Fibroblast of skin of abdomen (primary cell): Measurements from ENCODE around the gene ADGRB3.
"Not testable (repeated sequence)": the region's sequence is repeated elsewhere in the genome, so short reads cannot be mapped to it uniquely, and the experiment has no call there.

ENCODE experiments used
- DNase-seq: peaks from one replicate; pipeline ENCODE4 v3.0.0-alpha.2; 2013

Gene ADGRB3

GRCh38 chr6:68834551-68834950 lies 199.5 kb downstream of the ADGRB3 start:
- peak; percentile 5 for DNase-seq

- no peak for DNase-seq
Observed at GRCh38 chr6:68838571-68838970, 203.5 kb downstream of the ADGRB3 start.

GRCh38 chr6:68852791-68853190 lies 217.7 kb downstream of the ADGRB3 start:
- DNase-seq, result no peak

- DNase-seq, result no peak
Observed at GRCh38 chr6:68859233-68859632, 224.2 kb downstream of the ADGRB3 start.

GRCh38 chr6:68868646-68869045 lies 233.6 kb downstream of the ADGRB3 start:
- no peak for DNase-seq

GRCh38 chr6:68873236-68873635 lies 238.2 kb downstream of the ADGRB3 start:
- DNase-seq, result no peak

GRCh38 chr6:68874747-68875146 lies 239.7 kb downstream of the ADGRB3 start:
- no peak for DNase-seq

GRCh38 chr6:68875403-68875802 lies 240.3 kb downstream of the ADGRB3 start:
- DNase-seq, result no peak

GRCh38 chr6:68876792-68877493 lies 241.9 kb downstream of the ADGRB3 start:
- DNase-seq, result peak; percentile 17

- peak; percentile 14 for DNase-seq
Observed at GRCh38 chr6:68880050-68880813, 245.2 kb downstream of the ADGRB3 start.

GRCh38 chr6:68883325-68883724 lies 248.2 kb downstream of the ADGRB3 start:
- not testable (repeated sequence) for DNase-seq

- DNase-seq, result no peak
Observed at GRCh38 chr6:68891419-68891818, 256.3 kb downstream of the ADGRB3 start.

GRCh38 chr6:68892452-68892851 lies 257.4 kb downstream of the ADGRB3 start:
- DNase-seq, result no peak

GRCh38 chr6:68895929-68896328 lies 260.8 kb downstream of the ADGRB3 start:
- DNase-seq, result no peak

GRCh38 chr6:68901044-68901443 lies 266.0 kb downstream of the ADGRB3 start:
- no peak for DNase-seq

- DNase-seq, result no peak
Observed at GRCh38 chr6:68911334-68911733, 276.3 kb downstream of the ADGRB3 start.

GRCh38 chr6:68911811-68912210 lies 276.7 kb downstream of the ADGRB3 start:
- no peak for DNase-seq

- not testable (repeated sequence) for DNase-seq
Observed at GRCh38 chr6:68912805-68913204, 277.7 kb downstream of the ADGRB3 start.

GRCh38 chr6:68915586-68915985 lies 280.5 kb downstream of the ADGRB3 start:
- no peak for DNase-seq

- DNase-seq, result no peak
Observed at GRCh38 chr6:68919537-68919936, 284.5 kb downstream of the ADGRB3 start.

- DNase-seq, result no peak
Observed at GRCh38 chr6:68941345-68941744, 306.3 kb downstream of the ADGRB3 start.

- DNase-seq, result no peak
Observed at GRCh38 chr6:68947721-68948120, 312.6 kb downstream of the ADGRB3 start.

- DNase-seq, result no peak
Observed at GRCh38 chr6:68951270-68951669, 316.2 kb downstream of the ADGRB3 start.

- no peak for DNase-seq
Observed at GRCh38 chr6:68958327-68958726, 323.2 kb downstream of the ADGRB3 start.
